ENCODE measurements around the gene PRR7.
"Not testable (repeated sequence)": the region's sequence is repeated elsewhere in the genome, so short reads cannot be mapped to it uniquely, and the experiment has no call there.

Gene PRR7

GRCh38 chr5:177470759-177471536 lies 24.3 kb downstream of the PRR7 start:
- DNase-seq: no peak

- DNase-seq: no peak
Observed at GRCh38 chr5:177471610-177472356, 25.2 kb downstream of the PRR7 start.

GRCh38 chr5:177472460-177473442 lies 26.1 kb downstream of the PRR7 start:
- no peak for DNase-seq

GRCh38 chr5:177473443-177474001 lies 26.9 kb downstream of the PRR7 start, which contains the start of gene DBN1:
TSS of gene DBN1 (minus strand) at chr5:177473634. CDS start at chr5:177473521, 113 bp downstream.
- no peak for DNase-seq

- DNase-seq: no peak
Observed at GRCh38 chr5:177474002-177474476, 27.4 kb downstream of the PRR7 start.

- no peak for DNase-seq
Observed at GRCh38 chr5:177474846-177475562, 28.4 kb downstream of the PRR7 start.

GRCh38 chr5:177475563-177476427 lies 29.2 kb downstream of the PRR7 start:
- DNase-seq: no peak

GRCh38 chr5:177476531-177477233 lies 30.1 kb downstream of the PRR7 start:
- peak; percentile 64 for DNase-seq

- no peak for DNase-seq
Observed at GRCh38 chr5:177477701-177478477, 31.3 kb downstream of the PRR7 start.

GRCh38 chr5:177478711-177479646 lies 32.4 kb downstream of the PRR7 start:
- no peak for DNase-seq

- no peak for DNase-seq
Observed at GRCh38 chr5:177479774-177480173, 33.2 kb downstream of the PRR7 start.

GRCh38 chr5:177482359-177482795 lies 35.8 kb downstream of the PRR7 start:
- no peak for DNase-seq

GRCh38 chr5:177483042-177483441 lies 36.4 kb downstream of the PRR7 start:
- no peak for DNase-seq

- DNase-seq: no peak
Observed at GRCh38 chr5:177483994-177484901, 37.6 kb downstream of the PRR7 start.

- no peak for DNase-seq
Observed at GRCh38 chr5:177484902-177485549, 38.4 kb downstream of the PRR7 start.

- not testable (repeated sequence) for DNase-seq
Observed at GRCh38 chr5:177485753-177486152, 39.1 kb downstream of the PRR7 start.
